ENCODE measurements around the gene PARN. TPM values are rescaled to one million over a fixed set of nuclear protein-coding genes. Genes with fewer than 3 reads are reported as not detected.
A peak's percentile ranks its signal among the peaks of the same experiment; 100 is the strongest.
"Not testable (repeated sequence)": the region's sequence is repeated elsewhere in the genome, so short reads cannot be mapped to it uniquely, and the experiment has no call there.

PARN gene
- total RNA-seq, 1 experiment from 2014 or later: 37.7 TPM

- ATAC-seq (peak; percentile 97), DNase-seq (ENCODE audit: low spot score) (peak; percentile 96)
- H3K4me3 Mint-ChIP-seq: no peak overlapping the region
- no peaks in the 10 kb centered on the region for H3K36me3 Mint-ChIP-seq
- ChIA-PET CTCF (interaction anchor here (0.7 to 1.2 kb wide), 6 partner anchors 102 to 124 kb away, joined by 3 to 6 read pairs (median 4); no protein-coding TSS in a partner anchor), POLR2A (no interaction called here)
- TF ChIP-seq TEAD4 (CRISPR knock-in tag; IDR thresholded peaks at IDR 0.05): no peak
- TF ChIP-seq, protein P1, sequence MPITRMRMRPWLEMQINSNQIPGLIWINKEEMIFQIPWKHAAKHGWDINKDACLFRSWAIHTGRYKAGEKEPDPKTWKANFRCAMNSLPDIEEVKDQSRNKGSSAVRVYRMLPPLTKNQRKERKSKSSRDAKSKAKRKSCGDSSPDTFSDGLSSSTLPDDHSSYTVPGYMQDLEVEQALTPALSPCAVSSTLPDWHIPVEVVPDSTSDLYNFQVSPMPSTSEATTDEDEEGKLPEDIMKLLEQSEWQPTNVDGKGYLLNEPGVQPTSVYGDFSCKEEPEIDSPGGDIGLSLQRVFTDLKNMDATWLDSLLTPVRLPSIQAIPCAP (CRISPR knock-in tag; IDR thresholded peaks at IDR 0.05): no peak
- peak; percentile 81 for TF ChIP-seq GABPB1 (CRISPR knock-in tag; IDR thresholded peaks at IDR 0.05)
- no peak for TF ChIP-seq ZNF671 (CRISPR knock-in tag; IDR thresholded peaks at IDR 0.05)
- TF ChIP-seq, protein P2, sequence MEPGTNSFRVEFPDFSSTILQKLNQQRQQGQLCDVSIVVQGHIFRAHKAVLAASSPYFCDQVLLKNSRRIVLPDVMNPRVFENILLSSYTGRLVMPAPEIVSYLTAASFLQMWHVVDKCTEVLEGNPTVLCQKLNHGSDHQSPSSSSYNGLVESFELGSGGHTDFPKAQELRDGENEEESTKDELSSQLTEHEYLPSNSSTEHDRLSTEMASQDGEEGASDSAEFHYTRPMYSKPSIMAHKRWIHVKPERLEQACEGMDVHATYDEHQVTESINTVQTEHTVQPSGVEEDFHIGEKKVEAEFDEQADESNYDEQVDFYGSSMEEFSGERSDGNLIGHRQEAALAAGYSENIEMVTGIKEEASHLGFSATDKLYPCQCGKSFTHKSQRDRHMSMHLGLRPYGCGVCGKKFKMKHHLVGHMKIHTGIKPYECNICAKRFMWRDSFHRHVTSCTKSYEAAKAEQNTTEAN (CRISPR knock-in tag; IDR thresholded peaks at IDR 0.05): no peak
- H3K27me3 Mint-ChIP-seq (ENCODE audit: low read depth): no peaks in the 10 kb centered on the region
- H3K9me3 Mint-ChIP-seq: no peaks in the 10 kb centered on the region
- no peak overlapping the region for H3K27ac Mint-ChIP-seq
- peaks cover 8% of the 10 kb centered on the region for H3K4me1 Mint-ChIP-seq
These were observed 224.2 kb downstream of the PARN start for GRCh38 chr16:14405611-14406537.

DNA sequence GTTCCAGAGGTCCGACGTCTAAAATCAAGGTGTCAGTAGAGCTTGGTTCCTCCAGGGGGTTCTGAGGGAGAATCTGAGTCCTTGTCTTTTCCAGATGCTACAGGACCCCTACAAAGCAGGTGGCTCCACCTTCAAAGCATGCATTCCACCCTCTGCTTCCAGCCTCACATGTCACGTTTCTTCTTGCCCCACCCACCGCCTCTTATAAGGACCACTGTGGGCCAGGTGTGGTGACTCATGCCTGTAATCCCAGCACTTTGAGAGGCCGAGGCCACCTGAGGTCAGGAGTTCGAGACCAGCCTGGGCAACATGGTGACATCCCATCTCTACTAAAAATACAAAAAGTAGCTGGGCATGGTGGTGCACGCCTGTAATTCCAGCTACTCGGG is 227.1 kb downstream of the PARN start:
- H3K4me3 Mint-ChIP-seq; H3K36me3 Mint-ChIP-seq; ATAC-seq; H3K27ac Mint-ChIP-seq; H3K9me3 Mint-ChIP-seq; H3K27me3 Mint-ChIP-seq (ENCODE audit: low read depth); POLR2A ChIA-PET; DNase-seq (ENCODE audit: low spot score): not testable (repeated sequence)
- peaks cover 19% of the 10 kb centered on the region for H3K4me1 Mint-ChIP-seq
- CTCF ChIA-PET: interaction anchor here (0.7 kb wide), 1 partner anchor 114 kb away, joined by 3 read pairs; no protein-coding TSS in a partner anchor

- ATAC-seq; H3K4me3 Mint-ChIP-seq; H3K27me3 Mint-ChIP-seq (ENCODE audit: low read depth); H3K9me3 Mint-ChIP-seq; H3K36me3 Mint-ChIP-seq; POLR2A ChIA-PET; DNase-seq (ENCODE audit: low spot score): not testable (repeated sequence)
- Mint-ChIP-seq H3K4me1 (peaks cover 19% of the 10 kb centered on the region), H3K27ac (peak overlapping the region; percentile 64; the same call in 1 of the 2 replicates)
- CTCF ChIA-PET: interaction anchor here (0.7 to 1.7 kb wide), 2 partner anchors 103 to 113 kb away, joined by 3 read pairs; no protein-coding TSS in a partner anchor
These were observed 227.7 kb downstream of the PARN start for GRCh38 chr16:14402114-14403000.

DNA sequence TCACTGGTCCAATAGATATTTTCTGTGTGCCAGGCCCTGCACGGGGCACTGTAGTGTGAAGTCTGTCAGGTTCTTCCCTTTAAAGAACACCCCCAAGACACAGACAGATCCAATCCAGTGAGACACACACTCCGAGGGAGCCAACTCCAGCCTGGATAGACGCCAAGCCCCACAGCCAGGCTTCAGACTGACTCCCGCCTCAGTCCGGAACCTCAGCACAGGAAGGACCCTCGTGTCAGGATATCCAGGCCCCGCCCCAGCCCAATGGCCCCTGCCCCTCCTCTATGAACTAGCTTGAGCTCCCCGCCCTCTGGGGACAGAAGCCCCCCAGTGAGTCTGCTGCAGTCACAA is 228.4 kb downstream of the PARN start:
- H3K27me3 Mint-ChIP-seq (ENCODE audit: low read depth); H3K36me3 Mint-ChIP-seq; H3K27ac Mint-ChIP-seq; H3K4me3 Mint-ChIP-seq; ATAC-seq; H3K9me3 Mint-ChIP-seq; POLR2A ChIA-PET; DNase-seq (ENCODE audit: low spot score): not testable (repeated sequence)
- CTCF ChIA-PET: interaction anchor here (1.3 to 1.7 kb wide), 2 partner anchors 102 to 162 kb away, joined by 3 to 4 read pairs; no protein-coding TSS in a partner anchor
- peaks cover 19% of the 10 kb centered on the region for H3K4me1 Mint-ChIP-seq

- DNase-seq (ENCODE audit: low spot score); H3K27ac Mint-ChIP-seq; POLR2A ChIA-PET; H3K27me3 Mint-ChIP-seq (ENCODE audit: low read depth); H3K4me3 Mint-ChIP-seq; ATAC-seq; H3K9me3 Mint-ChIP-seq; H3K36me3 Mint-ChIP-seq: not testable (repeated sequence)
- TF ChIP-seq ZNF121 (CRISPR knock-in tag; IDR thresholded peaks at IDR 0.05) (peak; percentile 19; the same call in 1 of the 2 replicates), GABPB1 (CRISPR knock-in tag; IDR thresholded peaks at IDR 0.05) (peak; percentile 17; the same call in 1 of the 2 replicates)
- peaks cover 19% of the 10 kb centered on the region for H3K4me1 Mint-ChIP-seq
- CTCF ChIA-PET: interaction anchor here (1.1 to 1.7 kb wide), 3 partner anchors 13 to 163 kb away, joined by 3 to 4 read pairs (median 3); no protein-coding TSS in a partner anchor
These were observed 228.9 kb downstream of the PARN start for GRCh38 chr16:14400978-14401710.

Measured in WTC11 (cell line).